GM18520 (cell line): ENCODE results near the gene IGFN1.

ENCODE experiments used
- ATAC-seq: cut with Tn5 transposase; IDR thresholded peaks from one replicate; pipeline ENCODE4 v1.9.1; 2021; ENCODE audit not compliant: unreplicated experiment

IGFN1 gene

GRCh38 chr1:201215531-201216357, 25.1 kb downstream of the IGFN1 start:
- ATAC-seq, result no peak

GRCh38 chr1:201216395-201217085, 25.9 kb downstream of the IGFN1 start:
- no peak for ATAC-seq

GRCh38 chr1:201217146-201217545, 26.5 kb downstream of the IGFN1 start:
- ATAC-seq, result no peak

- no peak for ATAC-seq
Measured at GRCh38 chr1:201217851-201218250, 27.2 kb downstream of the IGFN1 start.

- ATAC-seq, result no peak
Measured at GRCh38 chr1:201218409-201218808, 27.8 kb downstream of the IGFN1 start.

GRCh38 chr1:201219481-201220387, 29.1 kb downstream of the IGFN1 start:
- no peak for ATAC-seq

GRCh38 chr1:201220388-201220715, 29.7 kb downstream of the IGFN1 start:
- no peak for ATAC-seq

- no peak for ATAC-seq
Measured at GRCh38 chr1:201221201-201221846, 30.7 kb downstream of the IGFN1 start.

- no peak for ATAC-seq
Measured at GRCh38 chr1:201222125-201222524, 31.5 kb downstream of the IGFN1 start.

- no peak for ATAC-seq
Measured at GRCh38 chr1:201223852-201224665, 33.4 kb downstream of the IGFN1 start.

GRCh38 chr1:201224666-201225370, 34.2 kb downstream of the IGFN1 start:
- no peak for ATAC-seq

GRCh38 chr1:201226178-201226514, 35.5 kb downstream of the IGFN1 start:
- no peak for ATAC-seq

- ATAC-seq, result no peak
Measured at GRCh38 chr1:201226859-201227488, 36.4 kb downstream of the IGFN1 start.

GRCh38 chr1:201228011-201228983, 37.7 kb downstream of the IGFN1 start:
- ATAC-seq, result no peak

GRCh38 chr1:201229095-201229494, 38.5 kb downstream of the IGFN1 start:
- no peak for ATAC-seq

- no peak for ATAC-seq
Measured at GRCh38 chr1:201229771-201230635, 39.4 kb downstream of the IGFN1 start.

- no peak for ATAC-seq
Measured at GRCh38 chr1:201230676-201231075, 40.1 kb downstream of the IGFN1 start.
